PC-3 (cell line): ENCODE data around the gene PTPRA.

Experiments used
- EZH2 ChIP-seq: fragments of 300-600 bp; sonication (generic); IDR thresholded peaks from one replicate; pipeline ENCODE4 v1.6.1; 2017; ENCODE audit warnings: antibody characterized with exemption, mild to moderate bottlenecking, low read length; ENCODE audit not compliant: unreplicated experiment
- EZH2phosphoT487 ChIP-seq: fragments of 300-600 bp; sonication (generic); IDR thresholded peaks from 2 replicates; pipeline ENCODE4 v1.6.1; 2018; ENCODE audit warnings: mild to moderate bottlenecking, antibody characterized with exemption, low read length, borderline replicate concordance

DNA sequence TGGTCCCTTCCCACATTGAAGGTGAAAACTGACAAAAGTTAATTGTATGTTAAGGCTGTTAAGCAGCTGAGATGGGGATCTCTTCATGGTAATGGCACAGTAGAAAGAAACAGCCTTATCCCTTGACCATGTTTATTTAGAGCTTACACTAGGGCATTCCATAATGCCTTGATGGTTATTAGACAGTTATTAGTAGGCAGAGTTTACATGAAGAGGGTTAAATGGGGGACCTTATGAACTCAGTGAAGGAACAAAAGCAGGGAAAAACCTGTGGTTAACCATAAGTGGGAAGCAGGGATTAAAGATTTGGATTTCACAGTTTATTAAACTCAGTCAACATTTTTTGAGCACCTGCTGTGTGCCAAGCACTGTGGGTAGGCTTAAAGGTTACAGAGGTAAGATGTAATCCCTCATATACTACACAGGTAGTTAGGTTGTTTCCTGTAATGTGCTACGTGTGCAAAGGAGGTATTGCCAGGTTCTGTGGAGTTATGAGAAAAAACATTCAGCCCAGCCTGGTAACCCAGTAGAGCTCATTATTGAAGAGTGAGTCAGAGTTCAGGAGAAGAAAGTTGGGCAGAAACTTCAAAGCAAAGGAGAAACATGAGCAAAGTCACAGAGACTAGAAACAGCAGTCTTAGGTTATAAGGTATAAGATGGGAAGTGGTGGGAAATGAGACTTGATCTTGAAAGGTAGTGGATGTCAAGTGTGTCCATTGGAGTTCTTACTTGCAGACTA is 137.9 kb downstream of the PTPRA start:
- no peak for TF ChIP-seq EZH2
- TF ChIP-seq EZH2phosphoT487: no peak
